Activated CD4-positive, alpha-beta T cell treated with anti-CD3 and anti-CD28 coated beads, Interleukin-2, amount 50 U/mL, for 48 hours (primary cell): ENCODE measurements around the gene DHRS3.
"Not testable (repeated sequence)": the region's sequence is repeated elsewhere in the genome, so short reads cannot be mapped to it uniquely, and the experiment has no call there.

Experiments
- DNase-seq, 2 experiments: peaks; one replicate each; pipeline ENCODE4 v3.0.0-alpha.2; 2020

Gene DHRS3

GRCh38 chr1:12536023-12536639 is 81.9 kb downstream of the DHRS3 start:
- DNase-seq = no peak

DNA sequence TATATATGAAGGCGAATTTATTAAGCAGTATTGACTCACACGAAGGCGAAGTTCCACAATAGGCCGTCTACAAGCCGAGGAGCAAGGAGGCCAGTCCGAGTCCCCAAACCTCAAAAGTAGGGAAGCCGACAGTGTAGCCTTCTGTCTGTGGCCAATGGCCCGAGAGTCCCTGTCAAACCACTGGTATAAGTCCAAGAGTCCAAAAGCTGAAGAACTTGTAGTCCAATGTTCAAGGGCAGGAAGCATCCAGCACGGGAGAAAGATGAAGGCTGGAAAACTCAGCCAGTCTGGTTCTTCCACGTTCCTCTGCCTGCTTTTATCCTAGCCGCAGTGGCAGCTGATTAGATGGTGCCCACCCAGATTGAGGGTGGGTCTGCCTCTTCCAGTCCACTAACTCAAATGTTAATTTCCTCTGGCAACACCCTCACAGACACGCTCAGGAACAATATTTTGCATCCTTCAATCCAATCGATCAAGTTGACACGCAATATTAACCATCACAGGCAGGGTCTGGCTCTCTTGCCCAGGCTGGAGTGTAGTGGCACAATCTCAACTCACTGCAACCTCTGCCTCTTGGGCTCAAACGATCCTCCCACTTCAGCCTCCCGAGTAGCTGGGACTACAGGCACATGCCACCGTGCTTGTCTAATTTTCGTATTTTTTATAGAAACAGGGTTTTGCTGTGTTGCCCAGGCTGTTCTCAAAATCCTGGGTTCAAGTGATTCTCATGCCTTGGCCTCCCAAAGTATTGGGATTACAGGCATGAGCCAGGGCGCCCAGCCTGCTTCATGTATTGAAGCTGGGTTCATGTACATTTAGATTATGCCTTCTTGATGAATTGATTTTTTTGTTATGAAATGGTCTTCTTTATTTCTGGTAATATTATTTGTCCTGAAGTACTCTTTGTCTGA is 85.3 kb downstream of the DHRS3 start:
- DNase-seq = no peak

DNA sequence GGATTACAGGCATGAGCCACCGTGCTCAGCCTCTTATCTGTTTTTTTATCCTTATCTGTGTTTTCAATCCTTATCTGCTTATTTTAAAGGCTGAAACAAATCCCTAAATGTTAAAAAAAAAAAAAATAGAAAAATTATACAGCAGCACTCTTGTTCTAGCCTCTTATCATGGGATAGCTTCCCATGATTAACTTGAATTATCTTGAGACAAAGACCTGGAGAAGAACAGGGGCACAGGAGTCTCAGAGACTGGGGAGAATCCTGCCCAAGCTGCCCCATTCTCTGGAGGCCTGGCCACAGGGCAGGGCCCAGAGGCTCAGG is 86.9 kb downstream of the DHRS3 start:
- DNase-seq = no peak

GRCh38 chr1:12530462-12531178 is 87.4 kb downstream of the DHRS3 start:
- no peak for DNase-seq

- DNase-seq = no peak
These were observed 88.3 kb downstream of the DHRS3 start for GRCh38 chr1:12529640-12530174.

DNA sequence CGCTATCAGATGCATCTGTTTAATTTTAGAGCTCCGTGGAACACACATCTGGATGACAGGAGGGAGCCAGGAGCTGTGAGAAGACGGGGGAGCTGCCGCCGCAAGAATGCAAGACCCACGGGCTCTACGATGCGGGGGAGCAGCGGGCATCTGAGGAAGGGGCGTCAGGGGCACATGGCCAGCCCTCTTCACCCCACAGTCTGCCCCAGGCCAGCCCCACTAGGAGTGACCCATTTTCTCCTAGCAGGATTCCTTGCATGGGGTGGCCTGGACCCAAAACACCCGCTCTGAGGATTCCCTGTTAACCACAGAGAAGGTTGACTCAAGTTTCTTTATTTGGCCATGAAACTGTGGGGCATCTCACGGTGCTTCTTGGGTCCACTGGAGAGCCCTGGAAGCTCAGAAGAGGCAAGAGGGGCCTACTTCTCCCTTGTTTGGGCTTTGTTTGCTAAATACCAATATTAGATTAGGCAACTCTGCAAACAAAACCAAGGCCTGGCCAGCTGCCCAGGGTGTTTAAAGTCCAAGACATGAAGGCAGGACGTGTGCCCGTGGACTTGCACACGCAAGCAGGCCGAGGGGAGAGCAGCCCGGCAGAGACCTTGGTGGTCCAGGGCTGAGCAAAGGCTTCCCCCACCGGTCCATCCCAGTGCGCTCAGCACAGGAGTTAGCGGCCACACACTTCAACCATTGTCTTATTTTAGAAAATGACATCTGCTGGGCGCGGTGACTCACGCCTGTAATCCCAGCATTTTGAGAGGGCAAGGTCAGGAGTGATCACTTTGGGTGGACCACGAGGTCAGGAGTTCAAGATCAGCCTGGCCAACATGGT is 89.8 kb downstream of the DHRS3 start:
- no peak for DNase-seq

- DNase-seq = no peak
These were observed 90.4 kb downstream of the DHRS3 start for GRCh38 chr1:12527564-12527963.

- no peak for DNase-seq
These were observed 92.5 kb downstream of the DHRS3 start for GRCh38 chr1:12525311-12526181.

DNA sequence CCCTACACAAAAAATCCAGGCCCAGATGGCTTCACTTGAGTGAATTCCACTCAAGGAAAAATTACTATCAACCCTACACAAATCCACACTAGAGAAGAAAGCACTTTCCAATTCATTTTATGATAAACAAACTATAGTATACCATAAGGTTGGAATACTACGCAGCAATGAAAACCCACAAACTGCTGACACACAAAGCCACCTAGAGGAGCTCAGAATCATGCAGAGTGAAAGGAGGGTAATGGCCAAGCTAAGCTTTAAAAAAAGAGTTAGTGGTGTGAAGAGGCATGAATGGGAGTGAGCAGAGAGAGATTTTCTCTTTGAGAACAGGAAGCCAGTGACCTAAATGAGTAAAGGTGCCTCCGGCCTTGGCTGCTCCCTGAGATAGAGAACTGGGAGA is 93.7 kb downstream of the DHRS3 start:
- DNase-seq = no peak

GRCh38 chr1:12522780-12523179 is 95.2 kb downstream of the DHRS3 start:
- not testable (repeated sequence) for DNase-seq

DNA sequence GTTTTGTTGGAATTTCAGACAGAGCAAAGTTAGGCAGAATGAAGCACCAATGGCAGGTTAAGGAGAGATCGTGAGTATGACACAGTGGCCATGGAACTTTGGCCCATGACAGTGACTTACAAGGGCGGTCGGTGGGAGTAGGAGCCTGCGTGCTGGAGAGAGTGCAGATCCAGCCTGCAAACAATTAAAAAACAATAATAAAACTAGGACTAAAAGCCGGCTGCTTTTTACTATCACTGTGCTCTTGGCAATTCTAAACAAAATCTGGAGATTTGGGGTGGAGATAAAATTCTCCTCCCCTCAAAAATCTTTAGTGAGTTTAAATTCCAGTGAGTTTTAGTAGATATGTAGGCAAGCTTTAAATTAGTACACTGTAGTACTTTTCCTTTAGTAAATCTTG is 96.9 kb downstream of the DHRS3 start:
- DNase-seq = no peak

GRCh38 chr1:12519693-12520364 is 98.2 kb downstream of the DHRS3 start:
- no peak for DNase-seq

DNA sequence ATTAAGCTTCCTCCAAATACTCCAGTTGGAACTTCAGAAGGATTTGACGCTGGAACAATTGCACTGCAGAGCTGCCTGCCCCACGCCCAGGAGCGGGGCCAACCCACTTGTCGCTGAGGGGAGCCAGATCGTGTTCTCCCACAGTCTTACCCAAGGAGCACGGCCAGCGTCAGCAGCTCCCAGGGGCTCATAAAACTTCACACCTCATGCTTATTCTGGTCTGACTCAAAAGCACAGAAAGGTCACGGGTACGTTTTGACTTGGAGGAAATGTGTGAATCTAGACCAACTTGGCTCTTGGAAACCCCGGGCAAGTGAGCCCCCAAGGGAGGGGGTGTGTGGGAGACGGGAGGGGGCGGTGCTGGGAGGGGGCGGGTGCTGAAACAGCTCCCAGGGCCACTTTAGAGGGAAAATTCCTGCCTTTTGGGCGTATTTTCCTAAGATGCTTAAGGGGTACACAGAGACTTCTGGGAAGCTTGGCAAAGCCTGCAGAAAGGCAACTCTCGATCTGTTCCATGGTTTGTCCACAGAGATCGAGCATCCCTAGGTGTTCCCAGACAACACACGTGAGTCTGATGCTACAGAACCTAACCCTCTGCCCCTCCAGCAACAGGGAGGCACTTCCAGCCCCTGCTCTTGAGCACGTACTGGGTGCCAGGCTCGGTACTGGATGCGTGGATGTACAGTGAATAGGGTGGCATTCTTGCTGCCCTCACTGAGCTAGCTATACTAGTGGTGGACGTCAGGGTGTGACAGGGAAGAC is 98.9 kb downstream of the DHRS3 start:
- DNase-seq = peak; percentile 57 to 68
